Endometrial microvascular endothelial cells (primary cell): ENCODE results near the gene CDX1. TPM values are rescaled to one million over a fixed set of nuclear protein-coding genes. Genes with fewer than 3 reads are reported as not detected.

Experiments
- in situ Hi-C: cut with HindIII; loops from 2 replicates; pipeline ENCODE4 v1.10.0; 2017; ENCODE audit warnings: low sequenced_read_pairs, low pct_unique_long_range_greater_than_20kb; ENCODE audit errors: inconsistent ontology term
- total RNA-seq: library from RNA; depleted of rRNA; stranded (reverse); fragments of >200 nt; gene quantifications from one replicate; pipeline ENCODE4 v1.2.3, GENCODE V29; 2015; ENCODE audit errors: inconsistent ontology term

CDX1 gene
- total RNA-seq, 1 donor from 2014 or later: not detected

- in situ Hi-C loops: no loop called here
Measured at GRCh38 chr5:150158170-150158949, 8.2 kb upstream of the CDX1 start.

- in situ Hi-C loops: no loop called here
Measured at GRCh38 chr5:150159031-150159430, 7.5 kb upstream of the CDX1 start.

GRCh38 chr5:150159741-150160179 lies 6.8 kb upstream of the CDX1 start:
- in situ Hi-C loops: no loop called here

- in situ Hi-C loops: no loop called here
Measured at GRCh38 chr5:150160448-150161081, 6.0 kb upstream of the CDX1 start.

GRCh38 chr5:150161242-150162141 lies 5.1 kb upstream of the CDX1 start:
- in situ Hi-C loops: no loop called here

GRCh38 chr5:150162142-150162513 lies 4.5 kb upstream of the CDX1 start:
- in situ Hi-C loops: no loop called here

- in situ Hi-C loops: no loop called here
Measured at GRCh38 chr5:150163035-150163434, 3.5 kb upstream of the CDX1 start.

- in situ Hi-C loops: no loop called here
Measured at GRCh38 chr5:150163547-150164059, 3.0 kb upstream of the CDX1 start.

GRCh38 chr5:150164211-150164980 lies 2.2 kb upstream of the CDX1 start:
- in situ Hi-C loops: no loop called here

- in situ Hi-C loops: no loop called here
Measured at GRCh38 chr5:150166037-150166649, 435 bp upstream of the CDX1 start.

GRCh38 chr5:150167512-150167850 lies 903 bp downstream of the CDX1 start:
- in situ Hi-C loops: no loop called here

- in situ Hi-C loops: no loop called here
Measured at GRCh38 chr5:150167908-150168307, 1.3 kb downstream of the CDX1 start.

GRCh38 chr5:150168864-150169263 lies 2.3 kb downstream of the CDX1 start:
- in situ Hi-C loops: no loop called here

GRCh38 chr5:150172145-150172544 lies 5.6 kb downstream of the CDX1 start:
- in situ Hi-C loops: no loop called here

- in situ Hi-C loops: no loop called here
Measured at GRCh38 chr5:150172556-150172955, 6.0 kb downstream of the CDX1 start.

- in situ Hi-C loops: no loop called here
Measured at GRCh38 chr5:150173161-150173560, 6.6 kb downstream of the CDX1 start.

GRCh38 chr5:150174285-150174684 lies 7.7 kb downstream of the CDX1 start:
- in situ Hi-C loops: no loop called here

- in situ Hi-C loops: no loop called here
Measured at GRCh38 chr5:150175076-150175475, 8.5 kb downstream of the CDX1 start.
